Muscle of back (tissue), 11 donors: ENCODE data around the gene CNNM2. TPM values are rescaled to one million over a fixed set of nuclear protein-coding genes. Genes with fewer than 3 reads are reported as not detected.
A peak's percentile ranks its signal among the peaks of the same experiment; 100 is the strongest.
"Not testable (repeated sequence)": the region's sequence is repeated elsewhere in the genome, so short reads cannot be mapped to it uniquely, and the experiment has no call there.

ENCODE experiments used
- DNase-seq, 3 donors: peaks; one replicate each; pipeline versions ENCODE4 v3.0.0 to v3.0.0-alpha.2; 2013
- polyA plus RNA-seq, 10 donors: library from polyadenylated mRNA; unstranded; fragments of 120-200 nt; gene quantifications; one replicate each; pipeline ENCODE4 v1.2.1, GENCODE V29; 2013; ENCODE audit not compliant: insufficient read length in 10 of 10

CNNM2 gene
- polyA plus RNA-seq, 10 donors, result 2.2 to 3.7 (median 3.1) TPM

GRCh38 chr10:103021900-103022293, 103.8 kb downstream of the CNNM2 start:
- no peak for DNase-seq

GRCh38 chr10:103025696-103026095, 107.6 kb downstream of the CNNM2 start:
- no peak for DNase-seq

GRCh38 chr10:103038570-103038969, 120.5 kb downstream of the CNNM2 start:
- DNase-seq, result no peak

GRCh38 chr10:103040418-103040817, 122.3 kb downstream of the CNNM2 start:
- peak in 1 of 3 donors; percentile 10 for DNase-seq

- DNase-seq, result no peak
Measured at GRCh38 chr10:103041391-103041790, 123.3 kb downstream of the CNNM2 start.

GRCh38 chr10:103042129-103042528, 124.0 kb downstream of the CNNM2 start:
- DNase-seq, result no peak

GRCh38 chr10:103042908-103043307, 124.8 kb downstream of the CNNM2 start:
- DNase-seq, result no peak

- peak; percentile 20 to 51 (median 35) for DNase-seq
Measured at GRCh38 chr10:103044942-103045489, 126.9 kb downstream of the CNNM2 start.

- DNase-seq, result no peak
Measured at GRCh38 chr10:103045961-103046360, 127.9 kb downstream of the CNNM2 start.

GRCh38 chr10:103047381-103047780, 129.3 kb downstream of the CNNM2 start:
- no peak for DNase-seq

- DNase-seq, result no peak
Measured at GRCh38 chr10:103049237-103049636, 131.1 kb downstream of the CNNM2 start.

GRCh38 chr10:103053659-103054581, 135.8 kb downstream of the CNNM2 start:
- DNase-seq, result peak; percentile 42 to 80 (median 64)

- no peak for DNase-seq
Measured at GRCh38 chr10:103054621-103055020, 136.5 kb downstream of the CNNM2 start.

GRCh38 chr10:103055105-103055504, 137.0 kb downstream of the CNNM2 start:
- no peak for DNase-seq

- no peak for DNase-seq
Measured at GRCh38 chr10:103058034-103058433, 139.9 kb downstream of the CNNM2 start.

- DNase-seq, result no peak
Measured at GRCh38 chr10:103060575-103060974, 142.5 kb downstream of the CNNM2 start.

GRCh38 chr10:103062854-103063590, 144.9 kb downstream of the CNNM2 start:
- no peak for DNase-seq

GRCh38 chr10:103064956-103065355, 146.9 kb downstream of the CNNM2 start:
- DNase-seq, result no peak

- no peak for DNase-seq
Measured at GRCh38 chr10:103066141-103067098, 148.3 kb downstream of the CNNM2 start.

- not testable (repeated sequence) for DNase-seq
Measured at GRCh38 chr10:103067099-103067477, 149.0 kb downstream of the CNNM2 start.

GRCh38 chr10:103067484-103067883, 149.4 kb downstream of the CNNM2 start:
- DNase-seq, result no peak
